NCI-H345 (cell line): Measurements from ENCODE around the gene CNIH1.

Experiments
- DNase-seq: peaks from one replicate; lab custom pipeline; 2025; lab: John Stamatoyannopoulos, UW

The CNIH1 gene

GRCh38 chr14:54440873-54441868, at the start of gene CNIH1:
Gene CNIH1, minus strand, starts transcription at chr14:54441374. Its CDS starts 47 bp downstream, at chr14:54441327.
- peak; percentile 91 for DNase-seq

- no peak for DNase-seq
Measured at GRCh38 chr14:54490445-54491175, 49.4 kb upstream of the CNIH1 start.

- no peak for DNase-seq
Measured at GRCh38 chr14:54489731-54490444, 48.7 kb upstream of the CNIH1 start.

- no peak for DNase-seq
Measured at GRCh38 chr14:54489318-54489683, 48.1 kb upstream of the CNIH1 start.

- DNase-seq: peak; percentile 86
Measured at GRCh38 chr14:54488646-54489317, 47.6 kb upstream of the CNIH1 start, which contains the start of gene GMFB. Gene GMFB, minus strand, starts transcription at chr14:54488980. Its CDS starts 53 bp downstream, at chr14:54488927.

GRCh38 chr14:54488318-54488645, 47.1 kb upstream of the CNIH1 start:
- no peak for DNase-seq

GRCh38 chr14:54487771-54488170, 46.6 kb upstream of the CNIH1 start:
- no peak for DNase-seq

GRCh38 chr14:54486685-54487084, 45.5 kb upstream of the CNIH1 start:
- no peak for DNase-seq

GRCh38 chr14:54483846-54484245, 42.7 kb upstream of the CNIH1 start:
- DNase-seq: no peak

GRCh38 chr14:54483073-54483745, 42.0 kb upstream of the CNIH1 start:
- no peak for DNase-seq

- no peak for DNase-seq
Measured at GRCh38 chr14:54481695-54482094, 40.5 kb upstream of the CNIH1 start.

- no peak for DNase-seq
Measured at GRCh38 chr14:54480830-54481562, 39.8 kb upstream of the CNIH1 start.

- no peak for DNase-seq
Measured at GRCh38 chr14:54478636-54479215, 37.6 kb upstream of the CNIH1 start.

- no peak for DNase-seq
Measured at GRCh38 chr14:54475911-54476310, 34.7 kb upstream of the CNIH1 start.

GRCh38 chr14:54475187-54475899, 34.2 kb upstream of the CNIH1 start:
- no peak for DNase-seq

GRCh38 chr14:54474232-54474793, 33.1 kb upstream of the CNIH1 start:
- DNase-seq: no peak

- no peak for DNase-seq
Measured at GRCh38 chr14:54472315-54472714, 31.1 kb upstream of the CNIH1 start.

GRCh38 chr14:54471641-54472040, 30.5 kb upstream of the CNIH1 start:
- DNase-seq: no peak

GRCh38 chr14:54470701-54471100, 29.5 kb upstream of the CNIH1 start:
- no peak for DNase-seq
